Measurements from ENCODE around the gene CPAMD8. TPM values are rescaled to one million over a fixed set of nuclear protein-coding genes. Genes with fewer than 3 reads are reported as not detected.

Gene CPAMD8
- total and polyA plus RNA-seq, 9 of the 15 experiments (the other 6 are each of a cell fraction or from before 2014, with no cell fraction given), result 0.20 to 2.1 (median 1.3) TPM

DNA sequence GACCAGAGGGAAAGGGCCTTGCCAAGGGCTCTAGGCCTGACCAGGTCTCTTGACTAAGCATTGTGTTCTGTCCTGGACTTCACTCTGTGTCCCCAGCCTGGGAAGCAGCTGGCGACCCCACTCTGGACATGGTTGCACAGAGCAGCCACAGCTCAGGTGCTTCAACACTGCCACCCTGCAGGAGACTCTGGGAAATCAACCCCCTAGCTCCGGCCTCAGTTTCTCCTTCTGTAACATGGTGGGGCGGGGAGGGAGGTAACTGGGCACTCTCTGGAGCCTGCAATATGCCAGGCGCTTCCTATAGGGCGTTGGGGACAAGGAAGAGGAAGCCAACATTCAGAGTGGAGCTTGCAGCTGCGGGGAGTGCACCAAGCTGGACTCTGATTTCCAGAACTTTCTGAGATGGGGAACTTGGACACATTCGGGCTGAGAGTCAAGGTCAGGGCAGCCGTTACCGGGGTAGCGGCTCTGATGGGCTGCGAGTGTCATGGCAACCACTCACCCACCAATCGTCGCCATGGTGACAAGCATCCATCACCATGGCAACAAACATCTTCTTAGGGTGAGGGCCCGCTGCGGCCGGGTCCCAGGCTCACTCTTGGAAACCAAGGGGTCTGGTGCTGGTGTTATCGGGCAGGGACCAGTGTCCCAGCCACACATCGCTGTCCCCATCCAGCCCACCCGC lies 125.0 kb downstream of the CPAMD8 start (continued):
- no peak for TF ChIP-seq HSF4 (CRISPR knock-in tag; IDR thresholded peaks at IDR 0.05; ENCODE audit: borderline replicate concordance)
- no peak for TF ChIP-seq MTA2 (IDR thresholded peaks at IDR 0.05; ENCODE audit: low read depth)
- TF ChIP-seq MAFK (IDR thresholded peaks at IDR 0.05; ENCODE audit: low read length), result no peak
- TF ChIP-seq, protein P1, sequence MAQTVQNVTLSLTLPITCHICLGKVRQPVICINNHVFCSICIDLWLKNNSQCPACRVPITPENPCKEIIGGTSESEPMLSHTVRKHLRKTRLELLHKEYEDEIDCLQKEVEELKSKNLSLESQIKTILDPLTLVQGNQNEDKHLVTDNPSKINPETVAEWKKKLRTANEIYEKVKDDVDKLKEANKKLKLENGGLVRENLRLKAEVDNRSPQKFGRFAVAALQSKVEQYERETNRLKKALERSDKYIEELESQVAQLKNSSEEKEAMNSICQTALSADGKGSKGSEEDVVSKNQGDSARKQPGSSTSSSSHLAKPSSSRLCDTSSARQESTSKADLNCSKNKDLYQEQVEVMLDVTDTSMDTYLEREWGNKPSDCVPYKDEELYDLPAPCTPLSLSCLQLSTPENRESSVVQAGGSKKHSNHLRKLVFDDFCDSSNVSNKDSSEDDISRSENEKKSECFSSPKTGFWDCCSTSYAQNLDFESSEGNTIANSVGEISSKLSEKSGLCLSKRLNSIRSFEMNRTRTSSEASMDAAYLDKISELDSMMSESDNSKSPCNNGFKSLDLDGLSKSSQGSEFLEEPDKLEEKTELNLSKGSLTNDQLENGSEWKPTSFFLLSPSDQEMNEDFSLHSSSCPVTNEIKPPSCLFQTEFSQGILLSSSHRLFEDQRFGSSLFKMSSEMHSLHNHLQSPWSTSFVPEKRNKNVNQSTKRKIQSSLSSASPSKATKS (CRISPR knock-in tag; IDR thresholded peaks at IDR 0.05), result no peak
- TF ChIP-seq NRF1 (conservative IDR thresholded peaks at IDR 0.05 in 1 of 2, IDR thresholded peaks at IDR 0.05 in 1 of 2), result no peak
- TF ChIP-seq, protein P2, sequence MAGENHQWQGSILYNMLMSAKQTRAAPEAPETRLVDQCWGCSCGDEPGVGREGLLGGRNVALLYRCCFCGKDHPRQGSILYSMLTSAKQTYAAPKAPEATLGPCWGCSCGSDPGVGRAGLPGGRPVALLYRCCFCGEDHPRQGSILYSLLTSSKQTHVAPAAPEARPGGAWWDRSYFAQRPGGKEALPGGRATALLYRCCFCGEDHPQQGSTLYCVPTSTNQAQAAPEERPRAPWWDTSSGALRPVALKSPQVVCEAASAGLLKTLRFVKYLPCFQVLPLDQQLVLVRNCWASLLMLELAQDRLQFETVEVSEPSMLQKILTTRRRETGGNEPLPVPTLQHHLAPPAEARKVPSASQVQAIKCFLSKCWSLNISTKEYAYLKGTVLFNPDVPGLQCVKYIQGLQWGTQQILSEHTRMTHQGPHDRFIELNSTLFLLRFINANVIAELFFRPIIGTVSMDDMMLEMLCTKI (IDR thresholded peaks at IDR 0.05; ENCODE audit: partially characterized antibody), result no peak
- TF ChIP-seq, protein P3, sequence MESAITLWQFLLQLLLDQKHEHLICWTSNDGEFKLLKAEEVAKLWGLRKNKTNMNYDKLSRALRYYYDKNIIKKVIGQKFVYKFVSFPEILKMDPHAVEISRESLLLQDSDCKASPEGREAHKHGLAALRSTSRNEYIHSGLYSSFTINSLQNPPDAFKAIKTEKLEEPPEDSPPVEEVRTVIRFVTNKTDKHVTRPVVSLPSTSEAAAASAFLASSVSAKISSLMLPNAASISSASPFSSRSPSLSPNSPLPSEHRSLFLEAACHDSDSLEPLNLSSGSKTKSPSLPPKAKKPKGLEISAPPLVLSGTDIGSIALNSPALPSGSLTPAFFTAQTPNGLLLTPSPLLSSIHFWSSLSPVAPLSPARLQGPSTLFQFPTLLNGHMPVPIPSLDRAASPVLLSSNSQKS (CRISPR knock-in tag; IDR thresholded peaks at IDR 0.05), result no peak
- TF ChIP-seq BMI1 (IDR thresholded peaks at IDR 0.05; ENCODE audit: low read length), result peak; percentile 95
- TF ChIP-seq ZFP30 (CRISPR knock-in tag; IDR thresholded peaks at IDR 0.05; ENCODE audit: borderline replicate concordance), result no peak
- no peak for TF ChIP-seq ZSCAN29 (IDR thresholded peaks at IDR 0.05)
- TF ChIP-seq, protein P4, sequence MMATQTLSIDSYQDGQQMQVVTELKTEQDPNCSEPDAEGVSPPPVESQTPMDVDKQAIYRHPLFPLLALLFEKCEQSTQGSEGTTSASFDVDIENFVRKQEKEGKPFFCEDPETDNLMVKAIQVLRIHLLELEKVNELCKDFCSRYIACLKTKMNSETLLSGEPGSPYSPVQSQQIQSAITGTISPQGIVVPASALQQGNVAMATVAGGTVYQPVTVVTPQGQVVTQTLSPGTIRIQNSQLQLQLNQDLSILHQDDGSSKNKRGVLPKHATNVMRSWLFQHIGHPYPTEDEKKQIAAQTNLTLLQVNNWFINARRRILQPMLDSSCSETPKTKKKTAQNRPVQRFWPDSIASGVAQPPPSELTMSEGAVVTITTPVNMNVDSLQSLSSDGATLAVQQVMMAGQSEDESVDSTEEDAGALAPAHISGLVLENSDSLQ (IDR thresholded peaks at IDR 0.05), result no peak
- no peak for TF ChIP-seq ZNF134 (CRISPR knock-in tag; conservative IDR thresholded peaks at IDR 0.05)
- TF ChIP-seq ZNF778 (CRISPR knock-in tag; IDR thresholded peaks at IDR 0.05), result no peak
- no peak for TF ChIP-seq NBN (IDR thresholded peaks at IDR 0.05; ENCODE audit: low read depth)
- no peak for TF ChIP-seq HCFC1 (IDR thresholded peaks at IDR 0.05; ENCODE audit: low read depth, low read length)
- peak; percentile 79 for TF ChIP-seq NEUROD1 (IDR thresholded peaks at IDR 0.05; ENCODE audit: borderline replicate concordance, low read depth, low read length, partially characterized antibody)
- no peak for TF ChIP-seq XRCC4 (IDR thresholded peaks at IDR 0.05; ENCODE audit: extremely low read depth, insufficient read depth, insufficient read length)
- TF ChIP-seq HDAC2 (IDR thresholded peaks at IDR 0.05), result peak; percentile 73; the same call in 1 of the 2 replicates
- TF ChIP-seq, protein P5, sequence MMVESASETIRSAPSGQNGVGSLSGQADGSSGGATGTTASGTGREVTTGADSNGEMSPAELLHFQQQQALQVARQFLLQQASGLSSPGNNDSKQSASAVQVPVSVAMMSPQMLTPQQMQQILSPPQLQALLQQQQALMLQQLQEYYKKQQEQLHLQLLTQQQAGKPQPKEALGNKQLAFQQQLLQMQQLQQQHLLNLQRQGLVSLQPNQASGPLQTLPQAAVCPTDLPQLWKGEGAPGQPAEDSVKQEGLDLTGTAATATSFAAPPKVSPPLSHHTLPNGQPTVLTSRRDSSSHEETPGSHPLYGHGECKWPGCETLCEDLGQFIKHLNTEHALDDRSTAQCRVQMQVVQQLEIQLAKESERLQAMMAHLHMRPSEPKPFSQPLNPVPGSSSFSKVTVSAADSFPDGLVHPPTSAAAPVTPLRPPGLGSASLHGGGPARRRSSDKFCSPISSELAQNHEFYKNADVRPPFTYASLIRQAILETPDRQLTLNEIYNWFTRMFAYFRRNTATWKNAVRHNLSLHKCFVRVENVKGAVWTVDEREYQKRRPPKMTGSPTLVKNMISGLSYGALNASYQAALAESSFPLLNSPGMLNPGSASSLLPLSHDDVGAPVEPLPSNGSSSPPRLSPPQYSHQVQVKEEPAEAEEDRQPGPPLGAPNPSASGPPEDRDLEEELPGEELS (CRISPR knock-in tag; IDR thresholded peaks at IDR 0.05; ENCODE audit: borderline replicate concordance), result no peak
- TF ChIP-seq SNRNP70 (optimal IDR thresholded peaks at IDR 0.05; ENCODE audit: low read depth, low read length), result no peak
- TF ChIP-seq TAF1 (IDR thresholded peaks at IDR 0.05; ENCODE audit: control insufficient read depth, extremely low read depth, insufficient read depth, low read length, severe bottlenecking), result no peak
- no peak for TF ChIP-seq DNMT1 (IDR thresholded peaks at IDR 0.05)
